HEK293 (cell line): ENCODE results near the gene BTBD17.
A peak's percentile ranks its signal among the peaks of the same experiment; 100 is the strongest.

Experiments used
- CTCF ChIA-PET: fragments of 350-600 bp; formaldehyde crosslinking; extraction: SDS; loops from one replicate; lab custom pipeline; 2021; ENCODE audit warnings: antibody characterized with exemption; lab: Yijun Ruan, JAX
- POLR2A ChIA-PET: fragments of 300-600 bp; formaldehyde crosslinking; extraction: SDS; loops from one replicate; lab custom pipeline; 2020; ENCODE audit warnings: antibody characterized with exemption, inconsistent platforms; lab: Yijun Ruan, JAX
- H3K27ac ChIP-seq: fragments of 200-500 bp; sonication (Bioruptor generic); 2 replicates; pipeline ENCODE4 v1.5.1; 2014; ENCODE audit warnings: low read depth, low read length, control low read depth, inconsistent platforms; ENCODE audit errors: extremely low read depth
- H3K36me3 ChIP-seq, 2 experiments: fragments of 200-500 bp in 1 of 2; sonication (Bioruptor generic) in 1 of 2; 1 replicate in 1 of 2; 2 replicates in 1 of 2; pipeline ENCODE4 v1.5.1; 2014 to 2017; ENCODE audit warnings: inconsistent platforms in 2 of 2, low read length in 2 of 2; ENCODE audit not compliant: control insufficient read depth in 2 of 2, insufficient read depth in 1 of 2
- H3K4me1 ChIP-seq: fragments of 200-500 bp; sonication (Bioruptor generic); 2 replicates; pipeline ENCODE4 v1.5.1; 2014; ENCODE audit warnings: mild to moderate bottlenecking, low read length, inconsistent platforms; ENCODE audit not compliant: control insufficient read depth, insufficient read depth
- H3K4me3 ChIP-seq: 2 replicates; pipeline ENCODE4 v1.5.1; 2011; ENCODE audit warnings: low read depth, mild to moderate bottlenecking, control low read depth, low read length, moderate library complexity
- H3K9me3 ChIP-seq: fragments of 200-500 bp; sonication (Bioruptor generic); 2 replicates; pipeline ENCODE4 v1.5.1; 2014; ENCODE audit warnings: low read depth, low read length, inconsistent platforms; ENCODE audit not compliant: control insufficient read depth, insufficient read depth
- ATF2 ChIP-seq: fragments of 450-650 bp; formaldehyde crosslinking; IDR thresholded peaks from 2 replicates; pipeline ENCODE4 v1.5.1; 2016; ENCODE audit warnings: missing biosample characterization, missing genetic modification characterization, low read depth
- BCL11A ChIP-seq: fragments of 450-650 bp; formaldehyde crosslinking; IDR thresholded peaks from 2 replicates; pipeline ENCODE4 v1.5.1; 2016; ENCODE audit warnings: low read depth, missing biosample characterization, missing genetic modification characterization
- BCL6B ChIP-seq: fragments of 450-650 bp; formaldehyde crosslinking; IDR thresholded peaks from 2 replicates; pipeline ENCODE4 v1.5.1; 2017; ENCODE audit warnings: missing biosample characterization, missing genetic modification characterization
- KLF9 ChIP-seq: fragments of 450-650 bp; formaldehyde crosslinking; IDR thresholded peaks from 2 replicates; pipeline ENCODE4 v1.5.1; 2016; ENCODE audit warnings: missing biosample characterization, missing genetic modification characterization, low read depth
- PRDM2 ChIP-seq: fragments of 450-650 bp; formaldehyde crosslinking; IDR thresholded peaks from 2 replicates; pipeline ENCODE4 v1.5.1; 2016; ENCODE audit warnings: missing biosample characterization, missing genetic modification characterization, borderline replicate concordance
- ZNF302 ChIP-seq: fragments of 450-650 bp; formaldehyde crosslinking; IDR thresholded peaks from 2 replicates; pipeline ENCODE4 v1.5.1; 2016; ENCODE audit warnings: missing biosample characterization, missing genetic modification characterization, low read depth
- ZNF404 ChIP-seq: fragments of 450-650 bp; formaldehyde crosslinking; IDR thresholded peaks from 2 replicates; pipeline ENCODE4 v1.5.1; 2017; ENCODE audit warnings: missing biosample characterization, missing genetic modification characterization
- ZNF473 ChIP-seq: fragments of 450-650 bp; formaldehyde crosslinking; IDR thresholded peaks from 2 replicates; pipeline ENCODE4 v1.5.1; 2017; ENCODE audit warnings: missing biosample characterization, missing genetic modification characterization
- ZNF623 ChIP-seq: fragments of 450-650 bp; formaldehyde crosslinking; IDR thresholded peaks from 2 replicates; pipeline ENCODE4 v1.5.1; 2016; ENCODE audit warnings: missing biosample characterization, missing genetic modification characterization
- ZNF626 ChIP-seq: fragments of 450-650 bp; sonication (Bioruptor Pico); formaldehyde crosslinking; IDR thresholded peaks from 2 replicates; pipeline ENCODE4 v1.5.1; 2018; ENCODE audit warnings: missing biosample characterization, missing genetic modification characterization, inconsistent platforms
- ZNF639 ChIP-seq: fragments of 450-650 bp; formaldehyde crosslinking; IDR thresholded peaks from 2 replicates; pipeline ENCODE4 v1.5.1; 2016; ENCODE audit warnings: missing biosample characterization, missing genetic modification characterization
- ZNF701 ChIP-seq: fragments of 450-650 bp; formaldehyde crosslinking; IDR thresholded peaks from 2 replicates; pipeline ENCODE4 v1.5.1; 2016; ENCODE audit warnings: missing biosample characterization, missing genetic modification characterization
- ZNF843 ChIP-seq: fragments of 450-650 bp; formaldehyde crosslinking; IDR thresholded peaks from 2 replicates; pipeline ENCODE4 v1.5.1; 2016; ENCODE audit warnings: missing biosample characterization, missing genetic modification characterization
- ZSCAN16 ChIP-seq: fragments of 450-650 bp; formaldehyde crosslinking; IDR thresholded peaks from 2 replicates; pipeline ENCODE4 v1.5.1; 2016; ENCODE audit warnings: missing biosample characterization, missing genetic modification characterization
- ZSCAN4 ChIP-seq: fragments of 450-650 bp; formaldehyde crosslinking; IDR thresholded peaks from 2 replicates; pipeline ENCODE4 v1.5.1; 2017; ENCODE audit warnings: missing biosample characterization, missing genetic modification characterization

The BTBD17 gene

GRCh38 chr17:74330446-74330845 lies 31.2 kb downstream of the BTBD17 start (continued):
- no peak for TF ChIP-seq ZSCAN16 (tag by site-specific recombination)
- TF ChIP-seq ZSCAN4: no peak
- no peak for TF ChIP-seq ZNF302 (tag by site-specific recombination)
- no peak for TF ChIP-seq BCL11A (tag by site-specific recombination)
- no peak for TF ChIP-seq ZNF843 (tag by site-specific recombination)
- no peak for TF ChIP-seq PRDM2 (tag by site-specific recombination)
- no peak for TF ChIP-seq ZNF404 (tag by site-specific recombination)
- TF ChIP-seq ZNF639 (tag by site-specific recombination): no peak
- TF ChIP-seq ZNF626 (tag by site-specific recombination): no peak

GRCh38 chr17:74329378-74329777 lies 32.3 kb downstream of the BTBD17 start:
- CTCF ChIA-PET: interaction anchor here (1.6 kb wide), 2 partner anchors 32 to 39 kb away, joined by 3 to 6 read pairs; partner anchors contain the start of gene BTBD17
- POLR2A ChIA-PET: interaction anchor here (0.7 kb wide), 1 partner anchor 26 kb away, joined by 3 read pairs; no protein-coding TSS in a partner anchor

GRCh38 chr17:74328487-74328886 lies 33.2 kb downstream of the BTBD17 start:
- H3K4me3 ChIP-seq: no peak overlapping the region
- H3K4me1 ChIP-seq: no peaks in the 10 kb centered on the region
- no peaks in the 10 kb centered on the region for H3K9me3 ChIP-seq
- ChIA-PET CTCF (interaction anchor here (1.1 to 1.6 kb wide), 3 partner anchors 24 to 40 kb away, joined by 3 to 6 read pairs (median 3); partner anchors contain the start of gene BTBD17), POLR2A (no interaction called here)
- H3K27ac ChIP-seq: no peak overlapping the region
- TF ChIP-seq ATF2 (tag by site-specific recombination) (0 out of 2 replicates have a peak, but pooled peaks have one; percentile 19), ZNF701 (tag by site-specific recombination) (no peak)
- TF ChIP-seq, all 188 proteins: peak for 1
- H3K36me3 ChIP-seq: no peaks in the 10 kb centered on the region

More at GRCh38 chr17:74329378-74329777, 32.3 kb downstream of the BTBD17 start:
- Histone ChIP-seq H3K36me3 (no peaks in the 10 kb centered on the region), H3K9me3 (no peaks in the 10 kb centered on the region), H3K4me3 (no peak overlapping the region), H3K27ac (no peak overlapping the region), H3K4me1 (no peaks in the 10 kb centered on the region)
- TF ChIP-seq BCL6B (no peak), KLF9 (tag by site-specific recombination) (no peak), ZNF473 (no peak), ZNF623 (tag by site-specific recombination) (peak; percentile 93)
